Activated T-cell treated with anti-CD3 and anti-CD28 coated beads, Interleukin-2, amount 50 U/mL, for 72 hours (primary cell): ENCODE data around the gene PRPF40B. TPM values are rescaled to one million over a fixed set of nuclear protein-coding genes. Genes with fewer than 3 reads are reported as not detected.

Source experiments
- ATAC-seq, 2 donors: fragments of 150-1000 bp; cut with Tn5 transposase; replicated peaks in 1 of 2; 2 replicates each; pipeline ENCODE4 v1.10.0; 2021; ENCODE audit warnings: moderate library complexity in 2 of 2, mild to moderate bottlenecking in 1 of 2
- DNase-seq, 2 donors: peaks; one replicate each; pipeline ENCODE4 v3.0.0; 2021 to 2022; ENCODE audit warnings: mixed read lengths in 1 of 2
- H3K27ac Mint-ChIP-seq: one replicate; pipeline ENCODE4 v1.8.0; 2022; ENCODE audit warnings: mild to moderate bottlenecking, moderate library complexity, mixed read lengths
- H3K27me3 Mint-ChIP-seq: one replicate; pipeline ENCODE4 v1.8.0; 2022; ENCODE audit warnings: low read depth, mixed read lengths
- H3K36me3 Mint-ChIP-seq, 2 donors: one replicate each; pipeline ENCODE4 v1.8.0; 2022; ENCODE audit warnings: mixed read lengths in 2 of 2, mild to moderate bottlenecking in 1 of 2; ENCODE audit not compliant: insufficient read depth in 2 of 2
- H3K4me1 Mint-ChIP-seq: one replicate; pipeline ENCODE4 v1.8.0; 2022; ENCODE audit warnings: low read depth, mixed read lengths
- H3K4me3 Mint-ChIP-seq, 2 donors: one replicate each; pipeline ENCODE4 v1.8.0; 2022; ENCODE audit warnings: mild to moderate bottlenecking in 2 of 2, mixed read lengths in 2 of 2, moderate library complexity in 2 of 2
- H3K9me3 Mint-ChIP-seq, 2 donors: one replicate each; pipeline ENCODE4 v1.8.0; 2022; ENCODE audit warnings: mixed read lengths in 2 of 2
- total RNA-seq, 2 donors: library from RNA; stranded (reverse); gene quantifications; one replicate each; pipeline ENCODE4 v1.2.3, GENCODE V29; 2022

PRPF40B gene
- total RNA-seq, 2 donors from 2014 or later = 8.5 to 14.0 TPM

GRCh38 chr12:49646871-49647654, 23.7 kb downstream of the PRPF40B start:
- Mint-ChIP-seq H3K4me3 (no peak overlapping the region), H3K36me3 (peaks cover 0 to 15% of the 10 kb centered on the region in 2 donors), H3K9me3 (no peaks in the 10 kb centered on the region), H3K4me1 (peaks cover 27% of the 10 kb centered on the region), H3K27ac (no peak overlapping the region), H3K27me3 (no peaks in the 10 kb centered on the region)
- ATAC-seq (no peak), DNase-seq (no peak)

GRCh38 chr12:49647827-49648711, 24.7 kb downstream of the PRPF40B start:
- Mint-ChIP-seq H3K4me1 (peaks cover 27% of the 10 kb centered on the region), H3K4me3 (no peak overlapping the region), H3K27ac (no peak overlapping the region), H3K27me3 (no peaks in the 10 kb centered on the region), H3K36me3 (peaks cover 0 to 15% of the 10 kb centered on the region in 2 donors), H3K9me3 (no peaks in the 10 kb centered on the region)
- ATAC-seq (no peak), DNase-seq (no peak)

DNA sequence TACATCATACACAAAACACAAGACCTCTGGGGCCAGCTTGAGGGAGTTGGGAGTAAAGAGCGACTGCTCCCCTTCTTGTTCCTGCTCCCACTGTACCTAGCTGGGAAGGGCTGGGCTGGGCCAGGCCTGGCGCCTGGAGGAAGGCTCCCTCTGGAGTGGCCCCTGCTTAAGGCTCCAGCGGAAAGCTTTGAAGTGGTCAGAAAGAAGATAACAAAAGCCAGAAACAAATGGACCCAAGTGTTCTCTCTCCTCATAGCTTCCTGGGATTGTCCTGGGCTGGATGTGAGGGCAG, 25.3 kb downstream of the PRPF40B start:
- Mint-ChIP-seq H3K4me3 (no peak overlapping the region), H3K4me1 (peaks cover 27% of the 10 kb centered on the region), H3K27ac (no peak overlapping the region), H3K27me3 (no peaks in the 10 kb centered on the region), H3K9me3 (no peaks in the 10 kb centered on the region), H3K36me3 (peaks cover 0 to 15% of the 10 kb centered on the region in 2 donors)
- ATAC-seq (no peak), DNase-seq (no peak)

GRCh38 chr12:49649445-49649844, 26.1 kb downstream of the PRPF40B start:
- ATAC-seq (no peak), DNase-seq (no peak)
- Mint-ChIP-seq H3K27me3 (no peaks in the 10 kb centered on the region), H3K4me1 (peaks cover 25% of the 10 kb centered on the region), H3K4me3 (no peak overlapping the region), H3K9me3 (no peaks in the 10 kb centered on the region), H3K27ac (no peak overlapping the region), H3K36me3 (peaks cover 0 to 15% of the 10 kb centered on the region in 2 donors)

DNA sequence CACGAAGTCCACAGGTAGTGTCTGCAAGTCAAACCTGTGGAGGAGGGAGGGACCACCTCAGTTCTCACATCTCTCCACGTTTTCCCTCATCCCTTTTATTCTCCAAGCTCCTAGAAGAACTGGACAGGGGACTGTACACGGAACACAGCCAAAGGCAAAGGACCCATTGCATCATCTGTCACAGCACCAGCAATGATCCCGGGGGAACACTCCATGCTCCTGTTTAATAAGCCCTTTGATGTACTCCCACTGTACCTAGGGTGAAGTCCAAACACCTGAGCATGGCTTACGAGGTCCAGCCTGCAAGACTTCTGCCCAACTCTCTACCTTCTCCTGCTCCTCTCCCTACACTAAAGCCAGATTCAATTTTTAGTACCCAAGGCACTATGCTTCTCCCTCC, 26.5 kb downstream of the PRPF40B start:
- Mint-ChIP-seq H3K36me3 (peaks cover 0 to 10% of the 10 kb centered on the region in 2 donors), H3K4me3 (no peak overlapping the region), H3K27ac (peak overlapping the region; percentile 8), H3K9me3 (no peaks in the 10 kb centered on the region), H3K4me1 (peaks cover 20% of the 10 kb centered on the region), H3K27me3 (no peaks in the 10 kb centered on the region)
- ATAC-seq (no peak), DNase-seq (no peak)

GRCh38 chr12:49651855-49652254, 28.5 kb downstream of the PRPF40B start:
- Mint-ChIP-seq H3K27ac (no peak overlapping the region), H3K36me3 (peaks cover 0 to 5% of the 10 kb centered on the region in 2 donors)

DNA sequence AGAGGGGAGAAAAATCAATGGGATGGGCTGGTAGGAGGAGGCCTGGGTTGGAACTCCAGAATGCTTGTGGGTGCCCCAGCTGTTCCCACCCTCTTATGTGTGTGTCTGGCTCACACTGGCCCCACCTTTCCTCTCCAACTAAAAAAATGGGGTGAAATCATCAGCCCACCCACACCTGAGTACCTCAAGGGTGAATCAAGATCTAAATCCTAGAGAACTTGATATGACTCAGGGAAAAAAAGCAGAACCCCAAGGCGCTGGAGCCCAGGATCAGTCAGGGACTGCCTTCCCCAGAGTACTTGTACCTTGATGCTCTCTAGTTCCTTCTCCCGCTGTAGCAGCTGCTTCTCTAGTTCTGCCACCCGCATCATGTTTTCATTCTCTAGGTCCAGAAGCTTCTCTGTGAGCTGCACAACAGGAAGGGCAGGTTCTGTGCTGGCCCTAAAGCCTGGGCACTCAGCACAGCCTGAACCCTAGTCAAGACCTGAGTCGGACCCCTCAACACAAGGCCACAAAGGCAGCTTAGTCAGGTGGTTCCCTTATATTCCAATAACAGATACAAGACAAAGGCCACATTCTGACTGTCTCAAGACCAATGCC, 29.7 kb downstream of the PRPF40B start:
- Mint-ChIP-seq H3K27ac (no peak overlapping the region), H3K9me3 (no peaks in the 10 kb centered on the region), H3K27me3 (no peaks in the 10 kb centered on the region), H3K4me1 (peaks cover 23% of the 10 kb centered on the region), H3K4me3 (no peak overlapping the region), H3K36me3 (peaks cover 3 to 10% of the 10 kb centered on the region in 2 donors)
- DNase-seq (no peak), ATAC-seq (no peak)

More at GRCh38 chr12:49651855-49652254, 28.5 kb downstream of the PRPF40B start:
- H3K9me3 Mint-ChIP-seq = no peaks in the 10 kb centered on the region
- no peaks in the 10 kb centered on the region for H3K27me3 Mint-ChIP-seq
- no peak overlapping the region for H3K4me3 Mint-ChIP-seq
- no peak for ATAC-seq
- no peak for DNase-seq
- peaks cover 19% of the 10 kb centered on the region for H3K4me1 Mint-ChIP-seq

- H3K27me3 Mint-ChIP-seq = no peaks in the 10 kb centered on the region
- H3K27ac Mint-ChIP-seq = no peak overlapping the region
- peaks cover 19% of the 10 kb centered on the region for H3K4me1 Mint-ChIP-seq
- no peaks in the 10 kb centered on the region for H3K9me3 Mint-ChIP-seq
- H3K36me3 Mint-ChIP-seq = peaks cover 4 to 13% of the 10 kb centered on the region in 2 donors
- ATAC-seq (no peak), DNase-seq (no peak)
- no peak overlapping the region for H3K4me3 Mint-ChIP-seq
Measured at GRCh38 chr12:49654715-49655114, 31.4 kb downstream of the PRPF40B start.

GRCh38 chr12:49655595-49656236, 32.4 kb downstream of the PRPF40B start:
- peaks cover 25% of the 10 kb centered on the region for H3K4me1 Mint-ChIP-seq
- no peaks in the 10 kb centered on the region for H3K9me3 Mint-ChIP-seq
- H3K36me3 Mint-ChIP-seq = peaks cover 4 to 12% of the 10 kb centered on the region in 2 donors
- no peaks in the 10 kb centered on the region for H3K27me3 Mint-ChIP-seq
- H3K4me3 Mint-ChIP-seq = no peak overlapping the region
- DNase-seq (no peak), ATAC-seq (no peak)
- no peak overlapping the region for H3K27ac Mint-ChIP-seq

DNA sequence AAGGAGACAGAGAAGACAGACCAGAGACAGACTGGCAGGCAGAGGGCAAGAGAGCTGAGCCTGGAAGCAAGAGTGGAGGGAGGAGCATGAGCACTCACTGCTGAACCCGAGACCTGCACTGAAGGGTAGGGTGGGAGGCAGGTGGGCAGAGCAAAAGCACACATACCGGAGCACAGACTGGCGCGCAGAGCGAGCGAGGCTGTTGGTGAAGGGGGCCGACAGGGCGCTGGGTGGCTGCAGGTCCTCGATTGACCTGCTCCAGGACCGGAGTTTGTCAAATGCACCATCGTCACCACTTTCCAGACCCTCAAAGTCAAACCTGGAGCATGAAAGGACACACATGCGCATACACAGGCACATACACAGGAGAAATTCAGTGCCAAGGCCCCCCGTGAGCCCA, 34.9 kb downstream of the PRPF40B start:
- no peaks in the 10 kb centered on the region for H3K27me3 Mint-ChIP-seq
- no peak overlapping the region for H3K4me3 Mint-ChIP-seq
- DNase-seq = no peak
- H3K36me3 Mint-ChIP-seq = peaks cover 4 to 16% of the 10 kb centered on the region in 2 donors
- no peaks in the 10 kb centered on the region for H3K9me3 Mint-ChIP-seq
- peaks cover 50% of the 10 kb centered on the region for H3K4me1 Mint-ChIP-seq
- ATAC-seq = no peak
- no peak overlapping the region for H3K27ac Mint-ChIP-seq

GRCh38 chr12:49659753-49660152, 36.4 kb downstream of the PRPF40B start:
- no peak overlapping the region for H3K4me3 Mint-ChIP-seq
- peaks cover 4 to 16% of the 10 kb centered on the region in 2 donors for H3K36me3 Mint-ChIP-seq
- ATAC-seq (no peak), DNase-seq (no peak)
- H3K27ac Mint-ChIP-seq = no peak overlapping the region
- H3K27me3 Mint-ChIP-seq = no peaks in the 10 kb centered on the region
- H3K4me1 Mint-ChIP-seq = peaks cover 65% of the 10 kb centered on the region
- no peaks in the 10 kb centered on the region for H3K9me3 Mint-ChIP-seq

DNA sequence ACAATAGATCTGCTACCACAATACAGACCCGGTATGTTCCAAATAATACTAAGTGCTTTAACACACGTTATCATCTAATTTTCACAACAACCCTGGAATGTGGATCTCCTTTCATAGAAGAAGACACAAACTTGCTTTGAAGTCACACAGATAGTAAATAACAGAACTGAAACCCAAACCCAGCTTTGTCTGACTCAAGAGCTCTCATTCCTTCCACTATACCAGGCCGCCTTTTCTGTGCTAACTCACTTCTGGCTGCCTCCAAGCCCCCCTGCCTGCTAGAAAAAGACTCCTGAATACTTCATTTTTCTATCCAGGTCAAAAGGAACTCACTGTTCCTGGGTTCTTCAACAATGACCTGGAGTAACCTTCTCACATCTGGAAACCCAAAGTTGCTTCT, 37.8 kb downstream of the PRPF40B start:
- peak overlapping the region; percentile 67 to 73 for H3K4me3 Mint-ChIP-seq
- H3K27ac Mint-ChIP-seq = peak overlapping the region; percentile 9
- peaks cover 4 to 16% of the 10 kb centered on the region in 2 donors for H3K36me3 Mint-ChIP-seq
- H3K9me3 Mint-ChIP-seq = no peaks in the 10 kb centered on the region
- H3K4me1 Mint-ChIP-seq = peaks cover 72% of the 10 kb centered on the region
- H3K27me3 Mint-ChIP-seq = no peaks in the 10 kb centered on the region
- ATAC-seq (peak; percentile 78 to 86), DNase-seq (peak; percentile 47 to 59)

DNA sequence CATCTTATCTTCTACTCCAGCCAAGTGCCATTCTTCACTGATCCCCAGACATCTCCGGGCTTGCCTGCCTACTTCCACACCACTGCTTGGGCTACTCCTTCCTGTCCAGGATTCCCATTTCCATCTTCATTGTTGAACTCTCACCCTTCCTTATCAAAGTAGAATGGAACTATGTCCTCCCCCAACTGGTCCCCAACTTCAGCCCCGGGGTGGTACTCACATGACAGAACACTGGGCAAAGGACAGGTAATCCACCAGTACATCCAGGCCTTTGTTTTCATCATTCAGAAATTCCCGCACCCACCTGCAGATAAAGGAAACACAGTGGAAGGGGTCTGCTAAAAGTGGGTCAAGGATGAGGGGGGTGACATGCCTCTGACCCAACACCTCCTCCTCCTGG, 38.4 kb downstream of the PRPF40B start:
- H3K4me1 Mint-ChIP-seq = peaks cover 72% of the 10 kb centered on the region
- ATAC-seq (no peak), DNase-seq (no peak)
- H3K4me3 Mint-ChIP-seq = peak overlapping the region; percentile 67 to 73
- peaks cover 4 to 16% of the 10 kb centered on the region in 2 donors for H3K36me3 Mint-ChIP-seq
- no peaks in the 10 kb centered on the region for H3K27me3 Mint-ChIP-seq
- no peaks in the 10 kb centered on the region for H3K9me3 Mint-ChIP-seq
- H3K27ac Mint-ChIP-seq = peak overlapping the region; percentile 9
